HK-2 (cell line): ENCODE measurements around the gene COL9A3.

Experiments
- DNase-seq: peaks from one replicate; pipeline ENCODE4 v3.0.0-alpha.2; 2018; ENCODE audit not compliant: unreplicated experiment

COL9A3 gene

DNA sequence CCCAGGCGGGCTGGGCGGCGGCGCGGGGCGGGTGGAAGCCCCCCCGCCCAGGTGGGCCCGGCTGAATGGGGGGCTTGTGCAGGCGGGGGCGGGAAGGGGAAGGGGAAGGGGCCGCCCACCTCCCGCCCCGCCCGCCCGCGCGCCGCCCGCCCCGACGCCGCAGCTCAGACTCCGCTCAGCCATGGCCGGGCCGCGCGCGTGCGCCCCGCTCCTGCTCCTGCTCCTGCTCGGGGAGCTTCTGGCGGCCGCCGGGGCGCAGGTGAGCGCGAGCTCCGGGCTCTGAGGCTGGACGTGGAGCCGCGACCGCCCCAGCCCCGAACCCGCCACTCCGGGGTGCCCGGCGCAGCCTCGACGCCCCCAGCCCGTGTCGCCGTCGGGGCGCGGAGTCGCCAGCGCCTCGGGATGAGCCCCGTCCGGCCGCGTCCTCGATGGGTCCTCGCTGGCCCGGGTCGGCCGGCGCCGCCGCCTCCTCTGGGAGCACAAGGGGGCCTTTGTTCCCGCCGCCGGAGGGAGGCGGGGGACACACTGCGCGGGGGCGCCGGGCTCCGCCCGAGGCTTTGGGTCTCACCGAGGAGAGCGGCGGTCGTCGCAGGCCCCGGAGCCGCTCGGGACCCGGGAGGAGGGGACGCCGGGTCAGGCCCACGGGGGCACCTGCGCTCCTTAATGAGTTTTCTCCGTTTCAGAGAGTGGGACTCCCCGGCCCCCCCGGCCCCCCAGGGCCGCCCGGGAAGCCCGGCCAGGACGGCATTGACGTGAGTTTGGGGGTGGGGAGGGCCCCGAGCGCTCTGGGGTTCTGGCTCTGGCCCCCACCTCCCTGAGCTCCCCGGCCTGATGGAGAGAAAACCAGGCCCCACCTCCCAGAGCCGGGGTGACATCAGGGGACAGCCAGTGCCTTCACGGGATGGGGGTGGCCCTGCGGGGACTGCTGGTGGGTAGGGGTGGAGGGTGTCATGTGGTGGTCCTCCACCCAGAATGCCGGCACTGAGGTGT lies at the start of gene COL9A3:
TSS of gene COL9A3 (plus strand) at position 167 of the 990 bp plus-strand sequence. CDS start at position 182, 15 bp downstream.
- DNase-seq: no peak

DNA sequence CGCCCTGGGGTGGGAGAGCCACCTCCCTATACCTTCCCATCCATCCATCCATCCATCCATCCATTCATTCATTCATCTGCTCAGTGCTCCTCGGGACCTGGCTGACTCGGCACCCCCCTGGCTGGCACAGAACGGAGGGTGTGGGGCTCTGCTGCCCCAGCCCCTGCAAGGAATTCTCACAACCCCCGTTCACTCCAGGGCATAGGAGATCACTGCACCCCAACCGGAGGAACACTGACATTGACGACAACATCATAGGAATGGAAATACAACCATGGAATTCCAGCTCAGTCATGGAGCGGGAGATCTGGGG lies 48.7 kb upstream of the COL9A3 start:
- no peak for DNase-seq

DNA sequence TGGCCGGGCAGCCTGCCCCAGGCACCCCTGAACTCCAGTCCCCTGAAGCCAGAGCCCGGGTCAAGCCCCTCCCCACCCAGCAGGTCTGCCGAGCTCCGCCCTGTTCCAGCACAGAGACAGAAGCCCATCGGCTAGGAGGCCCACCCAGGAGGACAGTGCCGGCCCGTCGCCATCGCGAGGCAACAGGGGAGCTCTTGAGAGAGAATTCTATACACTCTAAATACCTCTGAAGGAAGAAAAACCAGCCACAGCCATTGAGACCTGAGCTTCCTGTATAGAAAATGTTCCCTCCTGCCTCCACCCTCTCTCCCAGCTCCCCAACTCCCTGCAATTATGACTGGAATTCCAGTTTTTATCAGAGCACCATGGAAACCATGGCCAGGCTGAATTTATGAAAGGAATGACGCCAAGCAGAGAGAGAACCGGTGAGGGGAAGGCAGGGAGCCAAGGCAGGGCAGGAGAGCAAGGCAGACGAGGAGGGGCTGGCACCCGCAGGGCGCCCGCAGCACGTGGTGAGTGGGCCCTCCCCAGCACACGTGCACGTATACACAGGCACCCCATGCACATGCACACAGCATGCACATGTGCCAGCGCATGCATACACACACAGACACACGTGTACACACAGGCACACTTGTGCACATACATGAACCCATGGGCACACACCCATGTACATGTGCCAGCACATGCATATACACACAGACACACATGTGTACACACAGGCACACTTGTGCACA lies 48.1 kb upstream of the COL9A3 start:
- no peak for DNase-seq

DNA sequence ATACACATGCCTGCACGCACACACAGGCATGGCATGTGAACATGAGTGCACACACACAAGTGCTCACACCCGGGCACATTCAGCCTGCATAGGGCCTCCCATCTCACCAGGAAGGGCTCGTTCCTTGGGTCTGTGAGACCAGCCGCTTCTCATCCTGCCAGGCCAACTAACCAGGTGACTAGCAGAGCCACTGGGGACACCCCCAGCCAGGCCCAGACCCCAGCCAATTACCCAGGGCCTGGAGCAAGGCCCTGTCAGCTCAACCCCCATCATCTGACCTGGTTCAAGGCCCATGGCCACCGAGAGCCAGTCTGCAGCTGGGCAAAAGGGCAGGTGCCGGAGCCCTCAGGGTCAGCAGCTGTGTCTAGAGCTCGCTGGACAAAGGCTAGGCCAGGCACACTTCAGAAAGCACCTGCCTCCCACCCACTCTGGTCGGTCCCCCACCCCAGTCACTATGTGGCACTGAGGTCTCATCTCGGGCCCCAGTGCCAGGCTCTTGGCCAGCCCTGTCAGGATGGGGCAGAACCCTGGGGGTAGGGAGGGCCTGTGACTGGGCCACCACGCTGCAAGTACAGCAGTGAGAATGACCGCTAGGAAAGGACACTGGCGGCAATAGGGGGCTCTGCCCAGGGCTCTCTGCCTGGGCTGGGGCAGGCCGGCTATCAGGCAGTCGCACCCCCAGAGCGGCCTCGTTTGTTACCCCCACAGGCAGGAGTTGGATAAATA lies 47.3 kb upstream of the COL9A3 start:
- no peak for DNase-seq

DNA sequence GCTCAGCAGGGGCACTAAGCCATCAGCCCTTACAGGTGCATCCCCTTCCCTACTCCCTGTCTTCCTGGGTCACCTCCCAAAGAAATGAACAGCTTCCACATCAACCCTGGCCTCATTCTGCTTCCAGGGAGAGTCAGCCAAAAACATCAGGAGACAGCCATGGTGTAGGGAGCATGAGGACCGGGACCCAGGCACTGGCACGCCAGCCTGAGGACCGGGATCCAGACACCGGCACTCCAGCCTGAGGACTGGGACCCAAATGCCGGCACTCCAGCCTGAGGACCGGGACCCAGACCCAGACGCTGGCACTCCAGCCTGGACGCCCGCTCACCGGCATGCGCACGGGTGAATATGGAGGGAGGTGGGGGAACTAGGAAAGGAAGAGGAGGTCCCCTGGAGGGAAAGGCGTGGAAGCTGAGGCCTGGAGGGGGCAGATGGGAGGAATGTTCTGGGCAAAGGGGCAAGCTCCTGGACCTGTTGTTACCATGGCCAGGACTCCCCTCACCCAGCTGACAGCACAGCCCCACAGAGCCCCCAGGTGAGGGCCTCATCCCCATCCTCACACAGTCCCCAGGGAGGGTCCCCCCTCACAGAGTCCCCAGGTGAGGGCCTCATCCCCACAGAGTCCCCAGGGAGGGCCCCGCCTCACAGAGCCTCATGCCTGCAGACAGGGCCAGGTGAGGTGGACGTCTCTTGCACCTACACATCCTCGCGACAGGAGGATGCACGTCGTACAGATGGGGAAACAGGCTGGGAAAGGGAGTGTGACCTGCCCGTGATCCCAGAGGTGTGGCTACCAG lies 46.5 kb upstream of the COL9A3 start:
- no peak for DNase-seq

DNA sequence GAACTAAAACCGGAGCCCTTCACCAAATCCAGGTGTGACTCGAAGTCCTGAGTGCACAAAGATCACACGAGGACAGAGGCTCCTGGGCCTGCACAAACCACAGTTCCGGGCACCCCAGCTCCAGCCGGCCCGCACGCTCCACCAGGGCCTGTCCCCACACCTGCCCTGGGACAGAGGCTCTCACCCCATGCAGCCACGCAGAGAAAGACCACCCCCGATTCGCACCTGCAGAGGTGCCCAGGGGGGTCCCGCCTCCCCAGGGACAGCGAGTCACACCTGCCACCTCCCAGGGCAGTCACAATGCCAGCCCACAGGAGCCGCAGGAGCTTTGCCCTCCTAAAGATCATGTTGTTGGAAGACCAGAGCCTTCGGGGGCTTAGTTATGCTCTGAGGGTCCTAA lies 45.9 kb upstream of the COL9A3 start:
- no peak for DNase-seq

DNA sequence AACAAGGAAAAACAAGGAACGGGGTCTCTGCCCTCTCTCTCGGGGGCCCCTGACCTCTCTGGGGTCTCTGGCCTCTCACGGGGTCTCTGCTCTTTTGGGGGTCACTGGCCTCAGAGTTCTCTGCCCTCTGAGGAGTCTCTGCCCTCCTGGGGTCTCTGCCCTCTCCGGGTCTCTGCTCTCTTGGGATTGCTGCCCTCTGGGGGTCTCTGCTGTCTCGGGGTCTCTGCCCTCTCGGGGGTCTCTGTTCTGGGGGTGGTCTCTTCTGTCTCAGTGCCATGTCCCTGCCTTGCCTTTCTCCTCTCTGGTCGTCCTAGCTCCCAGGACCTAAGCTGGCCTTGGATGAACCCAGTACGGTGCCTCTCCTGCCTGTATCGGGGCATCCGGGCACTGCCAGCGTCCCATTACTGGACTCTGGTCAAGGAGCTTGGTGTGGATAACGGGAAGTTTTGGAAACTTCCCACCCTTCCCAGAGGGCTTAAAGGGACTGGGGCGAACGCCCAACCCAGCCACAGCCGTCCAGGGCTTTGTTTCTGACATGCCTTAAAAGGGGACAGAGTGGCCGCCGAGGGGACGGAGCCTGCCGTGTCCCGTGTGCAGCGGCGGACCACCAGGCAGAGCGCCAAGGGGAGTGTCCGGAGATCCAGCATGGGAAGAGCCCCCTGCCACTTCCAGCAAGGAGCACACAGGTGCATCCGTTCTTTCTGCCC lies 45.3 kb upstream of the COL9A3 start:
- DNase-seq: no peak

DNA sequence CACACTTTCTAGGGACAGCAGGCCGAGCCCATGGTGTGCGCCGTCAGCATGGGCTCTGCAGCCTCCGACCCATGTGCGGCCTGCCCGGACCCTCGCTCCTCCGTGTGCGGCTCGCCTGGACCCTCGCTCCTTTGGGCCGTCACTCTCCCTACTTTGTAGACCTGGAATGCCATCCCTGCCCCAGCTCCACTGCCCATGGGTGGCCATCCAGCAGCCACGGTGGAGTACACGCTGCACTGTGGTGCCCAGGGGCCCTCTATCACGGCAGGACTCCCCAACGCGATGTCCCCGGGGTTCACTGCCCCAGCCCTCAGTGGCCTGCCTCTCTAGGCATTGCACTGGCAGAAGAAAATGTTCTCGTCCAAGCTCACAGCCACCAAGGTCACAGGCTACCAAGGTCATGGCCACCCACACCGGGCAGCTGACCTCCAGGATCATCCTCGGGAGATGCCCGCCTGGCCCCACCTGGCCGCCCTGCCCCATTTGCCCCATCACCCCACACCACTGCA lies 44.7 kb upstream of the COL9A3 start:
- no peak for DNase-seq

DNA sequence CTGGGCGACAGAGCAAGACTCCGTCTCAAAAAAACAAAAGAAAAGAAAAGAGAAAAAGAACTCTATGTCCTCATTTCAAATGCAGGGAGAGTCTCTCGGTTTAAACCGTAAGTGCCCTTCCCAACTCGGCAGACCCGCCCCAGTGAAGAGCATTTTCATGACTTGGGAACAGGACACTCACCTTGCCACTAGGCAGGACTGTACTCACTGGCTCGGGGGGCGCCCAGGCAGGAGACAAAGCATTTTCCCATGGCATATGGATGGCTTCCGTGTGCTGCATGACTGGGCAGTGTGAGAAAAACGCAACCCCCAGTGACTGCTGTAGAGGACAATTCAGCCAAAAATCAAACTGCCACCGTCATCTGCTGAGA lies 44.2 kb upstream of the COL9A3 start:
- no peak for DNase-seq

DNA sequence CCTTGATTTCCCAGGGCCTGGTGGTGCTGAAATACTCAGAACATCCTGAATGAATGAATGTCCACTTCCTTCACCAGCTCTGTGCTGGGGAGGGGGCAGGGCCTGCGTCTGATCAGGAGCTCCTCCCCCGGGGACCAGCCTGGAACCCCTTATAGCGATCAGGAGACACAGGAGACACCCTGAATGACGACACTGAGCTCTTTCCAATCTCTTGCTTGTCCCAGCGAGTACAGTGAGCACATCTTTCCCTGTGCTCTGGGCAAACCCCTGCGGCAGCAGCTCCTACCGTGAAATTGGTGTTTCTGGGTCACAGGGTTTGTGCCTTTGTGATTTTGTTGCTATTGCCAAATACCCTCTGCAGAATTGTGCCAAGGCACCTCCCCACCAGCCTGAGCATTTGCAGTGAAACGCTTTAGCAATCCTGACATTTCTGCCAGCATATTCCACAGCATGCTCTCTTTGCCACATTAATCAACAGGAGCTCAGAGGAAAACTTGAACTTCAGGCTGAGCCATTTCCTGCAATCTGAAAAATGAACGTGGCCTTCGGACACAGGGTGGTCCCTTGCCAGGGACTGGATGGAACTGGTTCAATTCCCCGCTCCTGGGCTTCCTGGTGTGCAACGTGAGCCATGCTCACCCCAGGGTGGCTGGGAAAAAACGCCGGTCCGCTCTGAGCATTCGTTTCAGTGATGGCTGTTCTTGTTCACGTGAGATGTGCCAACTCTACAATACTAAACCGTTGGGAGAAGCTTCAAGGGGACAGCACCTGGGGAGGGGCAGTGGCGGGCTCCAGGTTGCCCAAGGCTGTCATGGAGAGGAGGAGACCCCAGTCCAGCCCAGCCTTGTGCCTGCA lies 43.6 kb upstream of the COL9A3 start:
- DNase-seq: no peak

DNA sequence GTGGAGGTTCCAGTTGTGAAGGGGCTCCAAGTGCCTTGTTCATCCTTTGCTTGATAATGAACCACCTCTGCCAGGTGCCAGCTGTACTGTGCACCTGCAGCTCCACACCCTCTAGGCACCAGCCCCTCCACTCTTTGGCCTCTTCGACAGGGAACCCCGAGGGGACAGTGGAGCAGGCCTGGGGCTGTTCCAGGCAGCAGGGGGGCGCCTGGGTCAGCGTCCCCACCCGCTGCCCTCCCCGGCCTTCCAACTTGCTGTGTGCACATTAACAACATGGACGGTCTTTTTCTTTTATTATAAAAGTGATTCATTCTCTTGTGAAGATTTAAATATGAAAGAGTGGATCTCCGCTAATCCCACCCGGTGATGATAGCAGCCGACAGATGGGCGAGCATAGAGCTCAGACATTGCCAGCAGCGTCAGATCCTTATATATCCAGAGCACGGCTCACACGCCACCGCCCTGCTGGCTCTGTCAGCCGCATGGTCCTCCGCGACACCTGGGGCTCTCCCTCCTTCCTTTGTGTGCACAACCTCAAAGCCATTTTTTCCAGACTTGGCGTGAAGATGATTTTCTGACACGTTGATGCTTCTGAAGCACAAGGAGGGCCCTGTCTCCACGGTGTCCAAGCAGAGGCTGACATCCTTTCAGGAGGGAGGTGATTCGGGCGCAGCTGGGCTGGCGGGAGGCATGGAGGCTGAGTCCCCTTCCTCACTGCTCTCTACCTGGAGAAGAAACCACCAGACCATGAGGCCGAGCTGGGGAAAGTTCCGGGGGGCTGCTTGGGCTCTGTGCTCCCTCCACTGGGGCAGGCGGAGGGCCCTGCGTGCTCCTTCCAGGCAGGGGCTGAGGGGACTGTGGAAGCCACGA lies 42.8 kb upstream of the COL9A3 start:
- no peak for DNase-seq

DNA sequence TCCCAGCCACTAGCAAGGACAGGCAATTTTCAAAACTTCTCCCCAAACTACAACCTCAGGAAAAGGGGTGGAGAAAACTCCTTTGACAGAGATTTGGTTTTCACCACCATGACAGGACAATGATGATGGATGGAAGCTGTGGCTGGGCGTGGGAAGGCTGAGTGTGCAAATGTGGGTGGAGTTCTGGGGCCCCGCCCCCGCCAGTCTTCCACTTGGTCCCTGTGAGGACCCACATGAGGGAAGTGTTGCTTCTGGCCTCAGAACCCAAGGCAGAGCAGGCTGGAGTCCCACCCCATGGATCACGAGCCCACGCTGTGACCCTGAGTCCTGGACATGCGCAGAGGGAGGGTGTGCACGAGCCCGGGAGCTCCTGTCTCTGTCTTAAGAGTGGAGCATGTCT lies 42.1 kb upstream of the COL9A3 start:
- no peak for DNase-seq

DNA sequence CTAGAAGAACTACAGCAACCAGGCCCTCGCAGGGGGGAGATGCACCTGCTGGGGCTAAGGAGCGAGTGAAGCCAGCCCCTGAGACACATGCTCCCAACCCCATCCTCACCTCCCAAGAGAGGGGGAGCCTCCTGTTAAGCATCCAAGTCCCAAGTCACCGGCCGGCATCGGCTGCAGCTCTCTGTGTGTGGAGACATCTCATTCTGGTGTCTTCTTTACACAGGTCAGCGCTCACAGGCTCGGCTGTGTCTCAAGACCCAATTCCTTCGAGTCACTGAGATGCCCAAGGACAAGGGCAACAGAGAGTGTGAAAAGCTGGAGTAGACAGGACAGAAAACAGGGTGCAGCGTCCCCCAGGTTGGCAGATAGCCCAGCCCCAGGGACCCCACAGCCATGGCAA lies 41.6 kb upstream of the COL9A3 start:
- DNase-seq: no peak

DNA sequence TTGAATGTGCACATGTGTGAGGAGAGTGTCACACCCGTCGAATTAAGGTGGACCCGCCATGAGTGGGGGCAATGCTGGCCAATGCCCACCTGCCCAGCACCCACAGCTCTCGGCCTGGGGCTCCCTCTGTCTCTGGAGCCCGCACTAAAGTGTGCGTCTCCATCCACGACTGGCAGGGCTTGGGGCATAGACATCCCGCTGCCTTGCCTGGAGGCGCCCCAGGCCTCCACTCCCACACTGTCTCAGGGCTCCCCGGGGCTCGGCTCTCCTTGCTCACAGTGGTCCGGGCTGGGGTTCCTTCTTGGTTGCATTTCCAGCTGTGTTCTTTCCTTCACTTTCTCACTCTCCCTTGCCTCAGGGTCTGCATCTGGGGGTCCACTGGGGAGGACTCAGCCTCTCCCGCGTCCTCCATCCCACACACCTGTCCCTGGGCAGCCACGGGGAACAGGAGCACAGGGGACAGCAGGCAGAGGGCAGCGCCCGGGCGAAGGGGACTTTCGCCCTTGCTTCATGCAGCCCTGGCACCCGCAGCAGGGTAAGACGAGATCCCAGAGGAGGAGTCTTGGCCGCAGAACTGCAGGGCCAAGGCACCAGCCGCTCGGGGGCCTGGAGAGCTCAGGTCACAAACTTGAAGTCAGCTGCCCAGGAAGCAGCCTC lies 40.7 kb upstream of the COL9A3 start:
- DNase-seq: no peak

DNA sequence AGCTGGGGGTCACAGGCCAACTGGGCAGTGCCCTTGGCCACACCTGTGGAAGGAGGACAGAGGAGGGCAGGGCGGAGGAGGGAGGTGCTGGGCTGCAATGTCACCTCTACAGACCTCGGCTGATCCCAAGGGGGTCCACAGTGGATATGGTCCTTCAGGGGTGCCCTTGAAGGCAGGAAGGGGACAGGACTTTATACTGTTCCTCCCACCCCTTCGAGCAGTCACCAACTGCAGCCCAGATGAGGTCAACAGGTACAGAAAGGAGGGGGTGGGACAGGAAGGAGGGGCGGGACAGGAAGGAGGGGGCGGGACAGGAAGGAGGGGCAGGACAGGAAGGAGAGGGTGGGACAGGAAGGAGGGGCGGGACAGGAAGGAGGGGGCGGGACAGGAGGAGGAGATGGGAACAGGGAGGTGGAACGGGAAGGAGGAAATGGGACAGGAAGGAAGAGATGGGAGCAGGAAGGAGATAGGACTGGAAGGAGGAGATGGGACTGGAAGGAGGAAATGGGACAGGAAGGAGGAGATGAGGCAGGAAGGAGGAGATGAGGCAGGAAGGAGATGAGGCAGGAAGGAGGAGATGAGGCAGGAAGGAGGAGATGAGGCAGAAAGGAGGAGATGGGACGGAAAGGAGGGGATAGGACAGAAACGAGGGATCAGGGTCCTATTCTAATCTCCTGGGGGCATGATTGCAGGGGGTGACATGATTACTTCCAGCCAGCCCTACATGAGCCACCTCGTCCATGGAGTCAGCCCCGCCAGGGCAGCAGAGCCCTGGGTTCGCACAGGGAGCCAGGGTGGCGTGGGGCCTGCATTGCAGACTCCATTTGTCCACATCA lies 39.9 kb upstream of the COL9A3 start:
- peak; percentile 63 for DNase-seq

DNA sequence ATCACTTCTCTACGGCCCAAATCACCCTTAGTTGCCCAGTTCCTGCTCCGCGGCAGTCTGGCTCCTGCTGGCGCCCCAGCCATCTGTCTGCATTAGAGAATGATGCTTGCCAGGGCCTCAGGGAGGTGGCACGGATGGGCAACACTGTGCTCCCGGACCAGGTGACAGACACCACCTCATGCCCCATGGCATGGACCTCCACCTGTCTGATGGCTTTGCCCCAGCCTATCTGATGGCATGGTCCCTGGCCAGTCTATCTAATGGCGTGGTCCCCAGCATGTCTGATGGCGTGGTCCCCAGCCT lies 39.4 kb upstream of the COL9A3 start:
- no peak for DNase-seq

DNA sequence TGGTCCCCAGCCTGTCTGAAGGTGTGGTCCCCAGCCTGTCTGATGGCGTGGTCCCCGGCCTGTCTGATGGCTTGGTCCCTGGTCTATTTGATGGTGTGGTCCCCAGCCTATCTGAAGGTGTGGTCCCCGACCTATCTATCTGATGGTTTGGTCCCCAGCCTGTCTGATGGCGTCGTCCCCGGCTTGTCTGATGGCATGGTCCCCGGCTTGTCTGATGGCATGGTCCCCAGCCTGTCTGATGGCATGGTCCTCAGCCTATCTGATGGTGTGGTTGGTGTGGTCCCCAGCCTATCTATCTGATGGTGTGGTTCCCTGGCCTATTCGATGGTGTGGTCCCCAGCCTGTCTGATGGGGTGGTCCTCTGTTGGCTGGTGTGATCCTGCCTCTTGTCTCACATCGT lies 38.8 kb upstream of the COL9A3 start:
- no peak for DNase-seq
